Body of pancreas (tissue), 4 donors: ENCODE results near the gene CCDC6.

Experiments used
- POLR2A ChIP-seq, 3 donors: fragments of 450-650 bp; IDR thresholded peaks; one replicate each; pipeline ENCODE4 v1.6.1; 2016; ENCODE audit warnings: antibody characterized with exemption in 3 of 3, mild to moderate bottlenecking in 2 of 3
- TF ChIP-seq, protein P1 (sequence below), 7 experiments: fragments of 450-650 bp in 4 of 7; fragments of 200-600 bp in 3 of 7; sonication (generic) in 3 of 7; IDR thresholded peaks; one replicate each; pipeline ENCODE4 v1.5.1; 2016 to 2019; ENCODE audit warnings: antibody characterized with exemption in 7 of 7

DNA sequence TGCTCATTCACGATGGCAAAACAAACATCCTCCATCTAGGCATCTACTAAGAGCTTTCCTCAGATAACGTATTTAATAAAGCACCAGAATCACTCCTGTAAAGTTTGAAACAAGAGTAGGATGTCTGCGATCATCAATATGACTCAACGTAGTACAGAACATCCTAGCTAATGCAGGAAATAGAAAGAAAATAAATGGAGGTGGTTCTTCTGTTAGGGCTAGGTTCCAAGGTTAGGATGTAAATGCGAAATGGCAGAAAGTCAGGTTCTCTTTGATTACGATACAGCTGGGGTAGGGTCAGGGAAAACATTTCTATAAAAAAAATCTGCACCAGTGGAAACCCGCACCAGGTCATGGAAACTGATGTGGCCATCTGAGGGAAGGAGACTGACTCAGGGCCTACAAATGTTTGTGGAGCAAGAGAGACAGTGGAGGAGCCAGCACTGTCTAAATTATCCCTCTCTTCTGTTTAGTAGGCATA, 29.1 kb downstream of the CCDC6 start:
- TF ChIP-seq POLR2A (IDR thresholded peaks at IDR 0.05), result no peak
- TF ChIP-seq, protein P1, sequence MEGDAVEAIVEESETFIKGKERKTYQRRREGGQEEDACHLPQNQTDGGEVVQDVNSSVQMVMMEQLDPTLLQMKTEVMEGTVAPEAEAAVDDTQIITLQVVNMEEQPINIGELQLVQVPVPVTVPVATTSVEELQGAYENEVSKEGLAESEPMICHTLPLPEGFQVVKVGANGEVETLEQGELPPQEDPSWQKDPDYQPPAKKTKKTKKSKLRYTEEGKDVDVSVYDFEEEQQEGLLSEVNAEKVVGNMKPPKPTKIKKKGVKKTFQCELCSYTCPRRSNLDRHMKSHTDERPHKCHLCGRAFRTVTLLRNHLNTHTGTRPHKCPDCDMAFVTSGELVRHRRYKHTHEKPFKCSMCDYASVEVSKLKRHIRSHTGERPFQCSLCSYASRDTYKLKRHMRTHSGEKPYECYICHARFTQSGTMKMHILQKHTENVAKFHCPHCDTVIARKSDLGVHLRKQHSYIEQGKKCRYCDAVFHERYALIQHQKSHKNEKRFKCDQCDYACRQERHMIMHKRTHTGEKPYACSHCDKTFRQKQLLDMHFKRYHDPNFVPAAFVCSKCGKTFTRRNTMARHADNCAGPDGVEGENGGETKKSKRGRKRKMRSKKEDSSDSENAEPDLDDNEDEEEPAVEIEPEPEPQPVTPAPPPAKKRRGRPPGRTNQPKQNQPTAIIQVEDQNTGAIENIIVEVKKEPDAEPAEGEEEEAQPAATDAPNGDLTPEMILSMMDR (IDR thresholded peaks at IDR 0.05), result no peak
